ENCODE results near the gene SLC8A1.

SLC8A1 gene

DNA sequence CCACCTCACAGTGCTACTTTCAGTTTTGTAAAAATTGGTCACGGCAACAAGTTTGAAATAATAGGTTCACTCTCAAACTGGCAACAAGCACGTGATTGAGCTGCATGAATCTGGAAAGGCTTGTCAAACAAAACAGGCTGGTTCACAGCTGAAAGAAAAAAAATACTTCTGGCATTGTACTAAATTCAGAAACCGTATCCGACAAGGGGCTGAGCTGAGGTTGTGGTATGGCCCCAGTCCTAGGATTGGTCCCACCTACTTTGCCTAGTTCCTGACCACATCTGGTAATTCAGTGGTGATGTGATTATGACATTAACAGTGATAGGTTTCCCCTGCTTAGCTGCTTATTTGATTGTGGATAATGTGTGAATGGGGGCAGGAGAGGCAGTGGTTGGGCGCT, 346.3 kb downstream of the SLC8A1 start:
- no peak for DNase-seq (ENCODE audit: low spot score)
- TF ChIP-seq, protein P1, sequence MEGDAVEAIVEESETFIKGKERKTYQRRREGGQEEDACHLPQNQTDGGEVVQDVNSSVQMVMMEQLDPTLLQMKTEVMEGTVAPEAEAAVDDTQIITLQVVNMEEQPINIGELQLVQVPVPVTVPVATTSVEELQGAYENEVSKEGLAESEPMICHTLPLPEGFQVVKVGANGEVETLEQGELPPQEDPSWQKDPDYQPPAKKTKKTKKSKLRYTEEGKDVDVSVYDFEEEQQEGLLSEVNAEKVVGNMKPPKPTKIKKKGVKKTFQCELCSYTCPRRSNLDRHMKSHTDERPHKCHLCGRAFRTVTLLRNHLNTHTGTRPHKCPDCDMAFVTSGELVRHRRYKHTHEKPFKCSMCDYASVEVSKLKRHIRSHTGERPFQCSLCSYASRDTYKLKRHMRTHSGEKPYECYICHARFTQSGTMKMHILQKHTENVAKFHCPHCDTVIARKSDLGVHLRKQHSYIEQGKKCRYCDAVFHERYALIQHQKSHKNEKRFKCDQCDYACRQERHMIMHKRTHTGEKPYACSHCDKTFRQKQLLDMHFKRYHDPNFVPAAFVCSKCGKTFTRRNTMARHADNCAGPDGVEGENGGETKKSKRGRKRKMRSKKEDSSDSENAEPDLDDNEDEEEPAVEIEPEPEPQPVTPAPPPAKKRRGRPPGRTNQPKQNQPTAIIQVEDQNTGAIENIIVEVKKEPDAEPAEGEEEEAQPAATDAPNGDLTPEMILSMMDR (conservative IDR thresholded peaks at IDR 0.05; ENCODE audit: low read depth) = no peak
- H3K27ac ChIP-seq = no peak overlapping the region
- POLR2A ChIA-PET (ENCODE audit: low non-redundant PET) = no interaction called here
- CTCF ChIA-PET = interaction anchor here (0.6 kb wide), 1 partner anchor 48 kb away, joined by 3 read pairs; no protein-coding TSS in a partner anchor

DNA sequence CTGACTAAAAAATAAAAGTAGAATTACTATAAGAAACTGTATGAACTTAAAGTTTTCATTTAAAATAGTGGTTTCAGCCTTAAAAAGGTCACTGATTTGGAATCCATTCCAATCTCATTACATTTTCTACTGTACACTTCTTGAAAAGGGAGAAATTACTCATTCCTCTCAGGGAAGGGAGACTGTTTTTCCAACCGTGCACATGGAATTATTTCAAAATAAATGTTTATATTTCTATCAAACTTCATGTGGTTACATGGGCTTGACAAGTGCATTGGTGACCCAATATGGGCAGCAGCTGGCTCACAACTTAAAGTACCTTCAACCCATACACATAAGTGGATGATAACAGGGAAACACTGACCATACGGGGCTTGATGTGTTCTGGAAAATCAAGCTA, 348.3 kb downstream of the SLC8A1 start:
- POLR2A ChIA-PET (ENCODE audit: low non-redundant PET) = no interaction called here
- TF ChIP-seq, protein P1 (conservative IDR thresholded peaks at IDR 0.05; ENCODE audit: low read depth) = no peak
- DNase-seq (ENCODE audit: low spot score) = no peak
- CTCF ChIA-PET = no interaction called here
- H3K27ac ChIP-seq = no peak overlapping the region

DNA sequence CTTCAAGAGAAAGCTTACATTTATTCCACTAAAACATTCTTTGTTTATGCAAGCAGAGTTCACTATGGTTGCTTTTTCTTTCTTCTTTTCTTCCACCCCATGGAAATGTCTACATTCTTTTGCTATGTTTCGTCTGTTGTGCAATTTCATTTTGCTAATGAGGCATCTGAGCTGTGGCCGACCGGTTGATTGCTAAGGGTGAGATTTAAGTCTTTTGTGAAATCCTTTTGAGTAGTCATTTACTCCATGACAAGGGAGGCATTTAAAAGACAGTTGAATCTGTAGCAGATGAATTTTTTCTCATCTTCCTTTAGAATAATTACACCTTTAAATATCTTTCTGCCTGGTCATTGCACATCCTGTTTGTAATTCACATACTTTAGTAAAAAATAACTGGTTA, 348.7 kb downstream of the SLC8A1 start:
- ChIA-PET POLR2A (ENCODE audit: low non-redundant PET) (no interaction called here), CTCF (no interaction called here)
- TF ChIP-seq, protein P1 (conservative IDR thresholded peaks at IDR 0.05; ENCODE audit: low read depth) = no peak
- DNase-seq (ENCODE audit: low spot score) = peak; percentile 19
- H3K27ac ChIP-seq = no peak overlapping the region

DNA sequence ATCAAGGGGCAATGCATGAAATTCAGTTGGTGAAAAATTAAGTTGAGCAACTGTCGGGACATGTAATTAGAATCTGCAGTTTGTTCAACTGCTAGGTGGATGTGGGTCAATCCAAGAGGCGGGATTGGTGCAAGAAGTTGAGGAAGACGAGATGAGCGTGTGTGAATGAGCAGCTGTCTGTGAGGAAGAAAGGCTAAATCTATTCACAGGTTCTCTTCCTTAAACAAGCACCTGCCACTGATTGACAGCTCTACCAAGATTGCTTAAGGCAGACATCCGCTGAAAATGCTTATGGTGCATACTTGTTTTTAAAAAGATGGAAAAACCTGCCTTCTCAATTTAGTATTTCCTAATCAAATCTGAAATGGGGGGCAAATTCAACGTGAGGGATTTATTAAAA, 349.4 kb downstream of the SLC8A1 start:
- H3K27ac ChIP-seq = no peak overlapping the region
- ChIA-PET POLR2A (ENCODE audit: low non-redundant PET) (no interaction called here), CTCF (no interaction called here)
- no peak for DNase-seq (ENCODE audit: low spot score)
- TF ChIP-seq, protein P1 (conservative IDR thresholded peaks at IDR 0.05; ENCODE audit: low read depth) = no peak

DNA sequence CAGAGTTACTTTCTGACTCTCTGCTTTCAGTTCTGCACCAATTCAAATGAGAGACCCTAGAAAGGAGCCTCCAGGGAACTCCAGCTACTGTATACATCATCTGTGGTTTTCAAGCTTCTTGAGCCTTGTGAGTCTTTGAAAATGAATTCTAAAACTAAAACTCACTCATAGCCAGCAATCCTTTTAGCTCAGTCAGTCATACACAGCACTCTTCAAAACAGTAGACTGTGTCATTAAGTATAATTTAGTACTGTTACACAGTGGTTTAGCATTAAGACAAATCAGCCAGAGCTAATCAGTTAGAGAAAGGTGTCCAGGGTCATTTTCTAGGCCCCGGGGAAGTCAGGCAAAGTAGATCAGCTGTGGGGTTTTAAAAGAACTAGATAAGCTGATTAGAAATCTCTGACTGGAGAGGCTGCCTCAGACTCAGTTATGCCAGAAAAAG, 350.7 kb downstream of the SLC8A1 start:
- no peak for DNase-seq (ENCODE audit: low spot score)
- TF ChIP-seq, protein P1 (conservative IDR thresholded peaks at IDR 0.05; ENCODE audit: low read depth) = no peak
- ChIA-PET POLR2A (ENCODE audit: low non-redundant PET) (no interaction called here), CTCF (interaction anchor here (0.6 kb wide), 1 partner anchor 155 kb away, joined by 3 read pairs; no protein-coding TSS in a partner anchor)
- H3K27ac ChIP-seq = no peak overlapping the region

DNA sequence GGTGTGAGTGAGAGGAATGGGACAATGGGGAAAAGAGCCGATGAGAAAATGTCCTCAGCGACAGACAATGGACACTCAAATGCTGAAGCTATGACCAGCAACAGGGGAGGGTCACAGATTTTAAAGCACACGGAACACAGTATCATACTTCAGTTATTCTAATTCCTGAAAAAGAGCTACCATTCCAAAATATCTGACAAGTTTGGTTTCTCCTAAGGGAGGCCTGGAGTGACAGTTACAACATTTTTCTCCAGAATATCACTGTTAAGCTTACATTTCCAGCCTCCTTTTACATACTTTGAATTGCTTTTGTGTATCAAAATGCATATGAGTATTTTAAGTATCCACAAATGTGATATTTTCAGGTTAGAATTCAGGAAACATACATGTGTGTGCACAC, 351.2 kb downstream of the SLC8A1 start:
- TF ChIP-seq, protein P1 (conservative IDR thresholded peaks at IDR 0.05; ENCODE audit: low read depth) = no peak
- no peak overlapping the region for H3K27ac ChIP-seq
- ChIA-PET POLR2A (ENCODE audit: low non-redundant PET) (no interaction called here), CTCF (no interaction called here)
- DNase-seq (ENCODE audit: low spot score) = no peak
